ENCODE results near the gene ADSL. TPM values are rescaled to one million over a fixed set of nuclear protein-coding genes. Genes with fewer than 3 reads are reported as not detected.

Gene ADSL
- total RNA-seq, 1 experiment from 2014 or later, result 93.8 TPM

- H4K20me1 ChIP-seq (ENCODE audit: low read length), result no peaks in the 10 kb centered on the region
- no peak for DNase-seq
- H3K4me2 ChIP-seq (ENCODE audit: low read length), result no peak overlapping the region
- no peaks in the 10 kb centered on the region for H3K9me3 ChIP-seq (ENCODE audit: low read length)
- H3K4me3 ChIP-seq (ENCODE audit: low read length), result no peak overlapping the region
- ChIA-PET CTCF (no interaction called here), POLR2A (ENCODE audit: unreplicated experiment) (no interaction called here)
- no peaks in the 10 kb centered on the region for H3F3A ChIP-seq (ENCODE audit: low read length, unreplicated experiment)
- H3K4me1 ChIP-seq (ENCODE audit: insufficient read depth, low read length), result no peaks in the 10 kb centered on the region
- peaks cover 20% of the 10 kb centered on the region; the same call in 1 of the 2 replicates for H3K36me3 ChIP-seq (ENCODE audit: low read depth, low read length)
- no peak overlapping the region for H2AFZ ChIP-seq (ENCODE audit: low read length)
- no peaks in the 10 kb centered on the region for H3K9me2 ChIP-seq (replicated peaks; ENCODE audit: low read length)
- BruUV-seq (replicated peaks), result no TSS peak
- no peak overlapping the region for H3K27ac ChIP-seq (ENCODE audit: low read length)
- H3K27me3 ChIP-seq (ENCODE audit: low read length), result no peaks in the 10 kb centered on the region
- no peak overlapping the region for H3K9ac ChIP-seq (ENCODE audit: low read length)
- ATAC-seq, result no peak
- intact Hi-C loops (cut with micrococcal nuclease), result no loop called here
- H3K79me2 ChIP-seq (ENCODE audit: low read length), result peaks cover 14% of the 10 kb centered on the region
- TF ChIP-seq, protein P1, sequence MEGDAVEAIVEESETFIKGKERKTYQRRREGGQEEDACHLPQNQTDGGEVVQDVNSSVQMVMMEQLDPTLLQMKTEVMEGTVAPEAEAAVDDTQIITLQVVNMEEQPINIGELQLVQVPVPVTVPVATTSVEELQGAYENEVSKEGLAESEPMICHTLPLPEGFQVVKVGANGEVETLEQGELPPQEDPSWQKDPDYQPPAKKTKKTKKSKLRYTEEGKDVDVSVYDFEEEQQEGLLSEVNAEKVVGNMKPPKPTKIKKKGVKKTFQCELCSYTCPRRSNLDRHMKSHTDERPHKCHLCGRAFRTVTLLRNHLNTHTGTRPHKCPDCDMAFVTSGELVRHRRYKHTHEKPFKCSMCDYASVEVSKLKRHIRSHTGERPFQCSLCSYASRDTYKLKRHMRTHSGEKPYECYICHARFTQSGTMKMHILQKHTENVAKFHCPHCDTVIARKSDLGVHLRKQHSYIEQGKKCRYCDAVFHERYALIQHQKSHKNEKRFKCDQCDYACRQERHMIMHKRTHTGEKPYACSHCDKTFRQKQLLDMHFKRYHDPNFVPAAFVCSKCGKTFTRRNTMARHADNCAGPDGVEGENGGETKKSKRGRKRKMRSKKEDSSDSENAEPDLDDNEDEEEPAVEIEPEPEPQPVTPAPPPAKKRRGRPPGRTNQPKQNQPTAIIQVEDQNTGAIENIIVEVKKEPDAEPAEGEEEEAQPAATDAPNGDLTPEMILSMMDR (conservative IDR thresholded peaks at IDR 0.05; ENCODE audit: low read depth, low read length), result no peak
- no peak for TF ChIP-seq EZH2 (IDR thresholded peaks at IDR 0.05; ENCODE audit: low read length, unreplicated experiment)
Measured at GRCh38 chr22:40367342-40367741, 21.0 kb downstream of the ADSL start.

- Histone ChIP-seq H3K79me2 (ENCODE audit: low read length) (peaks cover 21% of the 10 kb centered on the region), H3K27ac (ENCODE audit: low read length) (no peak overlapping the region), H3K4me1 (ENCODE audit: insufficient read depth, low read length) (no peaks in the 10 kb centered on the region), H3F3A (ENCODE audit: low read length, unreplicated experiment) (no peaks in the 10 kb centered on the region), H3K9me3 (ENCODE audit: low read length) (no peaks in the 10 kb centered on the region), H3K27me3 (ENCODE audit: low read length) (no peaks in the 10 kb centered on the region), H3K9ac (ENCODE audit: low read length) (no peak overlapping the region), H4K20me1 (ENCODE audit: low read length) (no peaks in the 10 kb centered on the region), H3K36me3 (ENCODE audit: low read depth, low read length) (peaks cover 13% of the 10 kb centered on the region; the same call in 1 of the 2 replicates), H3K4me3 (ENCODE audit: low read length) (no peak overlapping the region), H3K4me2 (ENCODE audit: low read length) (no peak overlapping the region), H2AFZ (ENCODE audit: low read length) (no peak overlapping the region), H3K9me2 (replicated peaks; ENCODE audit: low read length) (no peaks in the 10 kb centered on the region)
- ChIA-PET POLR2A (ENCODE audit: unreplicated experiment) (no interaction called here), CTCF (no interaction called here)
- DNase-seq, result no peak
- ATAC-seq, result no peak
- TF ChIP-seq EZH2 (IDR thresholded peaks at IDR 0.05; ENCODE audit: low read length, unreplicated experiment), result no peak
- TF ChIP-seq EZH2phosphoT487 (IDR thresholded peaks at IDR 0.05; ENCODE audit: borderline replicate concordance, low read length), result no peak
- TF ChIP-seq, protein P1 (conservative IDR thresholded peaks at IDR 0.05; ENCODE audit: low read depth, low read length), result no peak
- no TSS peak for BruUV-seq (replicated peaks)
- intact Hi-C loops (cut with micrococcal nuclease), result no loop called here
Measured at GRCh38 chr22:40368016-40368415, 21.7 kb downstream of the ADSL start.

GRCh38 chr22:40368836-40369235, 22.5 kb downstream of the ADSL start:
- Histone ChIP-seq H3K36me3 (ENCODE audit: low read depth, low read length) (peaks cover 11% of the 10 kb centered on the region; the same call in 1 of the 2 replicates), H3K4me3 (ENCODE audit: low read length) (no peak overlapping the region), H3F3A (ENCODE audit: low read length, unreplicated experiment) (no peaks in the 10 kb centered on the region), H2AFZ (ENCODE audit: low read length) (no peak overlapping the region), H3K9me3 (ENCODE audit: low read length) (no peaks in the 10 kb centered on the region), H3K27me3 (ENCODE audit: low read length) (no peaks in the 10 kb centered on the region), H3K9ac (ENCODE audit: low read length) (no peak overlapping the region), H3K27ac (ENCODE audit: low read length) (no peak overlapping the region), H3K4me2 (ENCODE audit: low read length) (no peak overlapping the region), H4K20me1 (ENCODE audit: low read length) (no peaks in the 10 kb centered on the region), H3K9me2 (replicated peaks; ENCODE audit: low read length) (no peaks in the 10 kb centered on the region), H3K79me2 (ENCODE audit: low read length) (peaks cover 26% of the 10 kb centered on the region), H3K4me1 (ENCODE audit: insufficient read depth, low read length) (no peaks in the 10 kb centered on the region)
- no TSS peak for BruUV-seq (replicated peaks)
- DNase-seq (no peak), ATAC-seq (no peak)
- TF ChIP-seq EZH2 (IDR thresholded peaks at IDR 0.05; ENCODE audit: low read length, unreplicated experiment) (no peak), EZH2phosphoT487 (IDR thresholded peaks at IDR 0.05; ENCODE audit: borderline replicate concordance, low read length) (no peak)
- TF ChIP-seq, protein P1 (conservative IDR thresholded peaks at IDR 0.05; ENCODE audit: low read depth, low read length), result no peak
- POLR2A ChIA-PET (ENCODE audit: unreplicated experiment), result interaction anchor here (0.5 kb wide), 1 partner anchor 583 kb away, joined by 3 read pairs; the partner anchor contains the start of gene RBX1
- intact Hi-C loops (cut with micrococcal nuclease), result no loop called here
- CTCF ChIA-PET, result no interaction called here
